ENCODE results near the gene INPP4A.

- TF ChIP-seq CTCF (IDR thresholded peaks at IDR 0.05) (no peak), RFX5 (IDR thresholded peaks at IDR 0.05; ENCODE audit: low read length) (no peak), CHD2 (IDR thresholded peaks at IDR 0.05; ENCODE audit: low read length, partially characterized antibody) (no peak), EP300 (IDR thresholded peaks at IDR 0.05; ENCODE audit: borderline replicate concordance in 1 of 2, low read depth in 1 of 2, low read length in 1 of 2) (no peak), JUND (IDR thresholded peaks at IDR 0.05) (no peak), POLR2AphosphoS5 (IDR thresholded peaks at IDR 0.05; ENCODE audit: low read depth, low read length) (no peak), GATA2 (CRISPR knock-in tag; IDR thresholded peaks at IDR 0.05) (no peak), GABPA (IDR thresholded peaks at IDR 0.05; ENCODE audit: low read depth) (no peak), TCF12 (IDR thresholded peaks at IDR 0.05) (no peak), NRF1 (IDR thresholded peaks at IDR 0.05; ENCODE audit: low read depth, low read length) (no peak)
- TF ChIP-seq, protein P1, sequence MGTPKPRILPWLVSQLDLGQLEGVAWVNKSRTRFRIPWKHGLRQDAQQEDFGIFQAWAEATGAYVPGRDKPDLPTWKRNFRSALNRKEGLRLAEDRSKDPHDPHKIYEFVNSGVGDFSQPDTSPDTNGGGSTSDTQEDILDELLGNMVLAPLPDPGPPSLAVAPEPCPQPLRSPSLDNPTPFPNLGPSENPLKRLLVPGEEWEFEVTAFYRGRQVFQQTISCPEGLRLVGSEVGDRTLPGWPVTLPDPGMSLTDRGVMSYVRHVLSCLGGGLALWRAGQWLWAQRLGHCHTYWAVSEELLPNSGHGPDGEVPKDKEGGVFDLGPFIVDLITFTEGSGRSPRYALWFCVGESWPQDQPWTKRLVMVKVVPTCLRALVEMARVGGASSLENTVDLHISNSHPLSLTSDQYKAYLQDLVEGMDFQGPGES (IDR thresholded peaks at IDR 0.05; ENCODE audit: low read depth, low read length) = no peak
- TF ChIP-seq, protein P2, sequence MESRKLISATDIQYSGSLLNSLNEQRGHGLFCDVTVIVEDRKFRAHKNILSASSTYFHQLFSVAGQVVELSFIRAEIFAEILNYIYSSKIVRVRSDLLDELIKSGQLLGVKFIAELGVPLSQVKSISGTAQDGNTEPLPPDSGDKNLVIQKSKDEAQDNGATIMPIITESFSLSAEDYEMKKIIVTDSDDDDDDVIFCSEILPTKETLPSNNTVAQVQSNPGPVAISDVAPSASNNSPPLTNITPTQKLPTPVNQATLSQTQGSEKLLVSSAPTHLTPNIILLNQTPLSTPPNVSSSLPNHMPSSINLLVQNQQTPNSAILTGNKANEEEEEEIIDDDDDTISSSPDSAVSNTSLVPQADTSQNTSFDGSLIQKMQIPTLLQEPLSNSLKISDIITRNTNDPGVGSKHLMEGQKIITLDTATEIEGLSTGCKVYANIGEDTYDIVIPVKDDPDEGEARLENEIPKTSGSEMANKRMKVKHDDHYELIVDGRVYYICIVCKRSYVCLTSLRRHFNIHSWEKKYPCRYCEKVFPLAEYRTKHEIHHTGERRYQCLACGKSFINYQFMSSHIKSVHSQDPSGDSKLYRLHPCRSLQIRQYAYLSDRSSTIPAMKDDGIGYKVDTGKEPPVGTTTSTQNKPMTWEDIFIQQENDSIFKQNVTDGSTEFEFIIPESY (IDR thresholded peaks at IDR 0.05; ENCODE audit: borderline replicate concordance, low read depth) = no peak
Observed at GRCh38 chr2:98572676-98573075, 128.0 kb downstream of the INPP4A start.

All from SK-N-SH (cell line).